HG03521 (cell line): ENCODE results near the gene TAAR2.
"Not testable (repeated sequence)": the region's sequence is repeated elsewhere in the genome, so short reads cannot be mapped to it uniquely, and the experiment has no call there.

Experiments
- ATAC-seq: cut with Tn5 transposase; IDR thresholded peaks from one replicate; pipeline ENCODE4 v1.9.1; 2021; ENCODE audit warnings: mild to moderate bottlenecking, moderate library complexity; ENCODE audit not compliant: unreplicated experiment

TAAR2 gene

GRCh38 chr6:132624175-132624574 lies at the start of gene TAAR2:
TAAR2 (minus strand) TSS chr6:132624275; CDS start chr6:132624275, 0 bp downstream.
- no peak for ATAC-seq

GRCh38 chr6:132673376-132674094 lies 49.5 kb upstream of the TAAR2 start:
- ATAC-seq = no peak

GRCh38 chr6:132671295-132671694 lies 47.2 kb upstream of the TAAR2 start:
- ATAC-seq = no peak

- no peak for ATAC-seq
Observed at GRCh38 chr6:132669690-132670291, 45.7 kb upstream of the TAAR2 start.

GRCh38 chr6:132666118-132666517 lies 42.0 kb upstream of the TAAR2 start:
- no peak for ATAC-seq

GRCh38 chr6:132664309-132665034 lies 40.4 kb upstream of the TAAR2 start:
- ATAC-seq = no peak

GRCh38 chr6:132663661-132664060 lies 39.6 kb upstream of the TAAR2 start:
- ATAC-seq = no peak

GRCh38 chr6:132661906-132662305 lies 37.8 kb upstream of the TAAR2 start:
- ATAC-seq = no peak

GRCh38 chr6:132659082-132659481 lies 35.0 kb upstream of the TAAR2 start, which contains the start of gene TAAR1:
TAAR1 (minus strand) TSS chr6:132659182; CDS start chr6:132646003, 13,179 bp downstream.
- ATAC-seq = no peak

- no peak for ATAC-seq
Observed at GRCh38 chr6:132651062-132651461, 27.0 kb upstream of the TAAR2 start.

- ATAC-seq = no peak
Observed at GRCh38 chr6:132650429-132650828, 26.4 kb upstream of the TAAR2 start.

GRCh38 chr6:132648828-132649227 lies 24.8 kb upstream of the TAAR2 start:
- ATAC-seq = no peak

GRCh38 chr6:132648356-132648755 lies 24.3 kb upstream of the TAAR2 start:
- ATAC-seq = peak; percentile 88

- no peak for ATAC-seq
Observed at GRCh38 chr6:132643547-132643946, 19.5 kb upstream of the TAAR2 start.

- not testable (repeated sequence) for ATAC-seq
Observed at GRCh38 chr6:132637135-132637534, 13.1 kb upstream of the TAAR2 start.

GRCh38 chr6:132635906-132636305 lies 11.8 kb upstream of the TAAR2 start:
- ATAC-seq = not testable (repeated sequence)

- ATAC-seq = not testable (repeated sequence)
Observed at GRCh38 chr6:132635288-132635687, 11.2 kb upstream of the TAAR2 start.

- no peak for ATAC-seq
Observed at GRCh38 chr6:132634796-132635195, 10.7 kb upstream of the TAAR2 start.

GRCh38 chr6:132633362-132633761 lies 9.3 kb upstream of the TAAR2 start:
- ATAC-seq = no peak

GRCh38 chr6:132623106-132623845 lies 799 bp downstream of the TAAR2 start:
- ATAC-seq = no peak

GRCh38 chr6:132616677-132617076 lies 7.4 kb downstream of the TAAR2 start:
- no peak for ATAC-seq
